ENCODE data around the gene SIK3.
"Not testable (repeated sequence)": the region's sequence is repeated elsewhere in the genome, so short reads cannot be mapped to it uniquely, and the experiment has no call there.

The SIK3 gene

GRCh38 chr11:116827461-116827860, 270.8 kb downstream of the SIK3 start:
- no peak for DNase-seq (ENCODE audit: low read depth in 3 of 3)

DNA sequence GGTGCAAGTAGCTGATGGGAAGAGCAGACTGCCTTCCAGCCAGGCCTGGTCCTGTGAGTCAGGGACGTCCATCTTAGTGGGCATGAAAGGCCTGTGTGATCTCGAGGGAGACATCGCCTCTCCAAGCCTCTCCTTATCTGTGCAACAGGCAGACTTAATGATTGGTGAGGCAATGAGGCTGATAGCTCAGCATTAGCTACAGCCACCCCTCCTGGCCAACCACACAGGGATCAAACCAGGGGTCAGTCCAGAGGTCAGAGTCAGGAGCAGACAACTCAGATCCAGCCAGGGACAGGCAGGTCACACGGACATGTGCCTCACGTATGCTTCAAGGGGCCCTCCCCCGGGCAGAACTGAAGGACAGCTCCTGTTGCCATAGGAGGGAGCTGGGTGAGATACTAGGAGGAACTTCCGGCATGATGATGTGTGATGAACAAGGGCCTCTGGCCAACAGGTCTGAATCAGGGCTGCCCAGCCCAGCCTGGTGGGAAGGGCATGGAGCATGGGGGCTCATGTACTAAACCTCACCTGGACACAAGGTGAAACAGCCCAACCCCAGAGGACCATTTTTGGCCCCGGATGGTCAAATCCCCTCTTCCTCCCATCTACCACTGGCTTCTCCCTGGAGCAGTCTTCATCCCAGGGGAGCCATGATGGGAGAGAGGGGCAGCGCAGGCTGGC, 271.3 kb downstream of the SIK3 start:
- no peak for DNase-seq (ENCODE audit: low read depth in 3 of 3)

GRCh38 chr11:116825854-116826750, 272.1 kb downstream of the SIK3 start:
- no peak for DNase-seq (ENCODE audit: low read depth in 3 of 3)

- DNase-seq (ENCODE audit: low read depth in 3 of 3), result no peak
These were observed 272.8 kb downstream of the SIK3 start for GRCh38 chr11:116825434-116825833.

- no peak for DNase-seq (ENCODE audit: low read depth in 3 of 3)
These were observed 275.0 kb downstream of the SIK3 start, which contains the start of gene APOA4 for GRCh38 chr11:116823031-116823843. Gene APOA4 (minus strand): TSS chr11:116823304. CDS start chr11:116823191, 113 bp downstream.

DNA sequence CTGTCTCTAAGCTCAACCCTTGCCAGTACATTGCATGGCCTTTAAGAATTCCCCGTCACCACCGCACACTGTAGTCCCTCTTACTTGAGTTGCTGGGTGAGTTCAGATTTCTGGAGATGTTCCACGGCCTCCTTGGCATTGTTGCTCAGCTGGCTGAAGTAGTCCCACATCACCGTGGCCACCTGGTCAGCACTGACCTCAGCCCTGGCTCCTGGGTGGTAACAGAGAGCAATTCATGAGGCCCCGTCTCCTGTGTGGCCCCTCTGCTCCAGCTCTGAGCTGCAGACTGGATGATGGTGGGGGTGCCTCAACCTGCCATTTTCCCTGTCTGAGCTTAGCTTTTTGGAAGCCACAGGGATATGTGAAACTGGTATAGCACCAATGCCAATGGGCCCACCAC, 275.7 kb downstream of the SIK3 start:
- no peak for DNase-seq (ENCODE audit: low read depth in 3 of 3)

- DNase-seq (ENCODE audit: low read depth in 3 of 3), result no peak
These were observed 276.9 kb downstream of the SIK3 start for GRCh38 chr11:116821050-116821918.

- DNase-seq (ENCODE audit: low read depth in 3 of 3), result no peak
These were observed 279.2 kb downstream of the SIK3 start for GRCh38 chr11:116819049-116819448.

DNA sequence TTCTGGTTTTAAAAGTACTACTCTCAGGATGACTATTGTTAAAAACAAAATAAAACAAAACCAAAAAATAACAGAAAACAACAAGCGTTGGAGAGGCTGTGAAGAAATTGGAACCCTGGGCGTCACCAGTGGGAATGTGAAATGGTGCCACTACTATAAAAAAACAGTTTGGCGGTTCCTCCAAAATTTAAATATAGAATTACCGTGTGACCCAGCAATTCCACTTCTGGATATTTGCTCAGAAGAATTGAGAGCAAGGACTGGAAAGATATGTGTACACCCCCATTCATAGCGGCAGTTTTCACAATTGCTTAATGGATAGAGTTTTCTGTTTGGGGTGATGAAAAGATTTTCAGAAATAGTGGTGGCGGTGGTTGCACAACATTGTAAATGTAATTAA, 283.7 kb downstream of the SIK3 start:
- no peak for DNase-seq (ENCODE audit: low read depth in 3 of 3)

DNA sequence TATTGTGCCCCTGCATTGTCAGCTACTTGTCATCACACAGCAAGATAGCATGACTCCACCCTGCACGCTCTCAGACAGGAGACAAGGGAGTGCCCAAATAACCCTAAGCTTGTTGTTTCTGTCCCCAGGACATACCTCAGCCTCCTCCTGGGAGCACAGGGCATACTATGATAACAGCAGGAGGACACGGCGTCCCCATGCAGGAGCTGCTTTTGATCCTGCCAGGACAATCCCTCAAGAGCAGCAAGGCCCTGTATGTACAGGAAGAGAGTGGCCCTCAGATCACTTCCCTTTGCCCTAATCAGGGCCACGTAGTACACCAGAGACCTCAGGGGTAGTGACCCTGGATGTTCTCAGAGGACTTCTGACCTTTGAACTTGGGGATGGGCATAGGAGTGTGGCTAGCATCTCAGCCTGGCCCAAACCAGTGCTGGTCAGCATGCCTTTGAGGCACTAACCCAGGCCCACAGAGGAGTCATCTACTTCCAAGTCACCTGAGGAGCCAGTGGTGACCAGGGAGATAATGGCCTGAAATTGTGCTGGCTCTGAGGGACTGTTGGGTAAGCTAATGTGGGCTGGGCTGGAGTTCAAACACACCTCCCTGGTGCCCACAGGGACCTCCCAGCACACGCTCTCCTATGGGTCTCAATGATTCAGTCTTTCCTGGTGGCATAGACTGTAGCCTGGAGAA, 284.3 kb downstream of the SIK3 start:
- DNase-seq (ENCODE audit: low read depth in 3 of 3), result no peak

GRCh38 chr11:116813170-116813569, 285.1 kb downstream of the SIK3 start:
- no peak for DNase-seq (ENCODE audit: low read depth in 3 of 3)

GRCh38 chr11:116812109-116812508, 286.1 kb downstream of the SIK3 start:
- DNase-seq (ENCODE audit: low read depth in 3 of 3), result no peak

DNA sequence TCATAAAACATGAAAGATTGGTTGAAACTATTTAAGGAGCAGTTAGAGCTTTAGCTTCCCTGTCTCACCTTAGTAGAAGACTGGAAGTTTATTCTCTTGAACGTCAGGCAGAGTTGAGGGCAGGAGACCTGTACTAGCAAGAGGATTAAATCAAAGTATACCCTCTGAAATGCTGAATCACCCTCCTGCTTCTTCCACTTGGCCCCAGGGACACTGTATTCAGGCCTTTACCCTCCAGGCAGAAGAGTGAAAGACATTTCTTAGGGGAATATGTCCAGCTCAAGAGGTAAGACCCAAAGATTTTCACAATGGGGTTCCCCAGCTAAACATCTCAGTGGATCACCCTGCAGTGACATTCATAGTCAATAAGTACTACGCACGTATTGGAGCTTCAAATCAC, 287.0 kb downstream of the SIK3 start:
- no peak for DNase-seq (ENCODE audit: low read depth in 3 of 3)

GRCh38 chr11:116808262-116809175, 289.7 kb downstream of the SIK3 start:
- no peak for DNase-seq (ENCODE audit: low read depth in 3 of 3)

GRCh38 chr11:116807601-116808261, 290.5 kb downstream of the SIK3 start:
- DNase-seq (ENCODE audit: low read depth in 3 of 3), result no peak

DNA sequence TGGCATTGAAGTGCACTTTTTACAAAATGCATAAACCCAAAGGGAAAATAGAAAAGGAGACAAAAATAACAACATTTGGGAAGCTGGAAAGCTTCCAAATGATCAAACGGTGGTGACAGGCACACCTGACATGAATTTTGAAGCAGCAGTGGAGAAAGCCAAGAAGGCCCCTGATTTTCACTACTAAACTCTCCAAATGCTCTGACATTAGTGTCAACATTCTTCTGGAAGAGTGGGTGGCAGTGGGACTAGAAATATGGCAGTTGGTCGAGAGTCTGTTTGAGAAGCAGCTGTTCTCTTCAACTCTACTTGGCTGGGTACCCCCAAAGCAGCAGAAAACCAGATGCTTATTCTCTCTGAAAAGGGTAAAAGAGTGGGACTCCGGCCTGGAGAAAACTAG, 294.2 kb downstream of the SIK3 start:
- no peak for DNase-seq (ENCODE audit: low read depth in 3 of 3)

- DNase-seq (ENCODE audit: low read depth in 3 of 3), result not testable (repeated sequence)
These were observed 296.6 kb downstream of the SIK3 start for GRCh38 chr11:116801662-116802061.

DNA sequence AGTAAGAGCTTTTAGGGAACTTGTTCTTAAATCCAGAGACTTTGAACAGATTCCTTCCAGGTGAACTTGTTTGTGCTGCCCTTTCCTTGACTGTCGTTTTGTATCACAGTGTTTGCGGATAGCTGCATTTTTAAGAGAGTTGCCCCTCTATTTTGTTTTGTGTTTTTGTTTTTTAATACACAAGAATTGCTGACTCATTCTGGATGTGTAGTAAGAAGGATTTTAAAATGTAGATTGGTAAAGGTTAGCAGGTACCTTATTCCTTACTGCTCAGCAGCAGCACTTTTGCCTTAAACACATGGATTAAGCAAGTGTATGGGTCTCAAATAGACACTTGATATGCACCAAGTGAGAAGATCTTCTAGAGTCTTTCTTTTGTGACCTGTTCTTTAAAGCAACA, 297.6 kb downstream of the SIK3 start:
- no peak for DNase-seq (ENCODE audit: low read depth in 3 of 3)

GRCh38 chr11:116798368-116798767, 299.9 kb downstream of the SIK3 start:
- no peak for DNase-seq (ENCODE audit: low read depth in 3 of 3)
